HG03097 (cell line): ENCODE data around the gene CGRRF1.

Experiments
- ATAC-seq: cut with Tn5 transposase; IDR thresholded peaks from one replicate; pipeline ENCODE4 v1.9.1; 2021; ENCODE audit not compliant: unreplicated experiment, low FRiP score

Gene CGRRF1

GRCh38 chr14:54509546-54510501 is at the start of gene CGRRF1:
Gene CGRRF1 (plus strand): TSS chr14:54509906. CDS start chr14:54509960, 54 bp downstream.
- peak; percentile 97 for ATAC-seq

GRCh38 chr14:54462048-54462447 is 47.7 kb upstream of the CGRRF1 start:
- no peak for ATAC-seq

GRCh38 chr14:54465654-54466053 is 44.1 kb upstream of the CGRRF1 start:
- no peak for ATAC-seq

- no peak for ATAC-seq
Observed at GRCh38 chr14:54467280-54467679, 42.4 kb upstream of the CGRRF1 start.

GRCh38 chr14:54470701-54471100 is 39.0 kb upstream of the CGRRF1 start:
- ATAC-seq: no peak

GRCh38 chr14:54471641-54472040 is 38.1 kb upstream of the CGRRF1 start:
- no peak for ATAC-seq

- ATAC-seq: no peak
Observed at GRCh38 chr14:54472315-54472714, 37.4 kb upstream of the CGRRF1 start.

- ATAC-seq: no peak
Observed at GRCh38 chr14:54474232-54474793, 35.4 kb upstream of the CGRRF1 start.

GRCh38 chr14:54475187-54475899 is 34.4 kb upstream of the CGRRF1 start:
- ATAC-seq: no peak

GRCh38 chr14:54475911-54476310 is 33.8 kb upstream of the CGRRF1 start:
- ATAC-seq: no peak

- ATAC-seq: no peak
Observed at GRCh38 chr14:54478636-54479215, 31.0 kb upstream of the CGRRF1 start.

- ATAC-seq: no peak
Observed at GRCh38 chr14:54480830-54481562, 28.7 kb upstream of the CGRRF1 start.

GRCh38 chr14:54481695-54482094 is 28.0 kb upstream of the CGRRF1 start:
- no peak for ATAC-seq

- ATAC-seq: no peak
Observed at GRCh38 chr14:54483073-54483745, 26.5 kb upstream of the CGRRF1 start.

GRCh38 chr14:54483846-54484245 is 25.9 kb upstream of the CGRRF1 start:
- ATAC-seq: no peak

- no peak for ATAC-seq
Observed at GRCh38 chr14:54486685-54487084, 23.0 kb upstream of the CGRRF1 start.

GRCh38 chr14:54487771-54488170 is 21.9 kb upstream of the CGRRF1 start:
- ATAC-seq: no peak

GRCh38 chr14:54488318-54488645 is 21.4 kb upstream of the CGRRF1 start:
- ATAC-seq: no peak

- peak; percentile 93 for ATAC-seq
Observed at GRCh38 chr14:54488646-54489317, 20.9 kb upstream of the CGRRF1 start, which contains the start of gene GMFB. Gene GMFB (minus strand): TSS chr14:54488980. CDS start chr14:54488927, 53 bp downstream.
